ENCODE data around the gene GLI1.

Gene GLI1

GRCh38 chr12:57446292-57446960, 13.2 kb upstream of the GLI1 start:
- TF ChIP-seq YY1 (IDR thresholded peaks at IDR 0.05; ENCODE audit: low read depth) (no peak), FOXM1 (IDR thresholded peaks at IDR 0.05; ENCODE audit: borderline replicate concordance, low read depth) (no peak), TCF12 (IDR thresholded peaks at IDR 0.05; ENCODE audit: low read depth) (no peak), EP300 (IDR thresholded peaks at IDR 0.05; ENCODE audit: borderline replicate concordance) (no peak), TAF1 (IDR thresholded peaks at IDR 0.05; ENCODE audit: low read depth) (no peak), NFIC (IDR thresholded peaks at IDR 0.05) (no peak), ZBTB7A (IDR thresholded peaks at IDR 0.05; ENCODE audit: low read depth) (no peak), TEAD4 (IDR thresholded peaks at IDR 0.05) (no peak), USF1 (IDR thresholded peaks at IDR 0.05) (no peak), CEBPB (IDR thresholded peaks at IDR 0.05) (no peak), EGR1 (IDR thresholded peaks at IDR 0.05) (no peak), REST (IDR thresholded peaks at IDR 0.05; ENCODE audit: low read depth) (no peak), RAD21 (IDR thresholded peaks at IDR 0.05; ENCODE audit: low read depth) (no peak)
- TF ChIP-seq, protein P1, sequence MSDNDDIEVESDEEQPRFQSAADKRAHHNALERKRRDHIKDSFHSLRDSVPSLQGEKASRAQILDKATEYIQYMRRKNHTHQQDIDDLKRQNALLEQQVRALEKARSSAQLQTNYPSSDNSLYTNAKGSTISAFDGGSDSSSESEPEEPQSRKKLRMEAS (IDR thresholded peaks at IDR 0.05), result no peak

- TF ChIP-seq CEBPB (IDR thresholded peaks at IDR 0.05), result no peak
- TF ChIP-seq FOXM1 (IDR thresholded peaks at IDR 0.05; ENCODE audit: borderline replicate concordance, low read depth), result no peak
- TF ChIP-seq TEAD4 (IDR thresholded peaks at IDR 0.05), result no peak
- no peak for TF ChIP-seq REST (IDR thresholded peaks at IDR 0.05; ENCODE audit: low read depth)
- TF ChIP-seq CREB1 (IDR thresholded peaks at IDR 0.05; ENCODE audit: low read depth), result no peak
- no peak for TF ChIP-seq EGR1 (IDR thresholded peaks at IDR 0.05)
- TF ChIP-seq TAF1 (IDR thresholded peaks at IDR 0.05; ENCODE audit: low read depth), result no peak
- no peak for TF ChIP-seq NFIC (IDR thresholded peaks at IDR 0.05)
- no peak for TF ChIP-seq RAD21 (IDR thresholded peaks at IDR 0.05; ENCODE audit: low read depth)
- TF ChIP-seq TCF12 (IDR thresholded peaks at IDR 0.05; ENCODE audit: low read depth), result no peak
- TF ChIP-seq ZBTB7A (IDR thresholded peaks at IDR 0.05; ENCODE audit: low read depth), result no peak
Measured at GRCh38 chr12:57448669-57449068, 10.9 kb upstream of the GLI1 start.

DNA sequence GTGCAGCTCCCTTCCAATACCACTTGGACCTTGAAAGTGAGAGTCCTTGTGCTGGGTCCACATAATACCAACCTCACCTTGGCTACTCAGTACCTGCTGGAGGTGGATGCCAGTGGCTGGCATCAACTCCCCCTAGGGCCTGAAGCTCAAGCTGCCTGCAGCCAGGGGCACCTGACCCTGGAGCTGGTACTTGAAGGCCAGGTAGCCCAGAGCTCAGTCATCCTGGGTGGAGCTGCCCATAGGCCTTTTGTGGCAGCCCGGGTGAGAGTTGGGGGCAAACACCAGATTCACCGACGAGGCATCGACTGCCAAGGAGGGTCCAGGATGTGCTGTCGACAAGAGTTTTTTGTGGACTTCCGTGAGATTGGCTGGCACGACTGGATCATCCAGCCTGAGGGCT, 10.2 kb upstream of the GLI1 start:
- TF ChIP-seq TAF1 (IDR thresholded peaks at IDR 0.05; ENCODE audit: low read depth) (no peak), EP300 (IDR thresholded peaks at IDR 0.05; ENCODE audit: borderline replicate concordance) (no peak), ZBTB7A (IDR thresholded peaks at IDR 0.05; ENCODE audit: low read depth) (no peak), TCF12 (IDR thresholded peaks at IDR 0.05; ENCODE audit: low read depth) (no peak), TEAD4 (IDR thresholded peaks at IDR 0.05) (no peak)

GRCh38 chr12:57450057-57450456, 9.5 kb upstream of the GLI1 start:
- TF ChIP-seq REST (IDR thresholded peaks at IDR 0.05; ENCODE audit: low read depth) (no peak), CREB1 (IDR thresholded peaks at IDR 0.05; ENCODE audit: low read depth) (no peak), TEAD4 (IDR thresholded peaks at IDR 0.05) (no peak), NFIC (IDR thresholded peaks at IDR 0.05) (no peak), RAD21 (IDR thresholded peaks at IDR 0.05; ENCODE audit: low read depth) (no peak), EP300 (IDR thresholded peaks at IDR 0.05; ENCODE audit: borderline replicate concordance) (no peak), ZBTB7A (IDR thresholded peaks at IDR 0.05; ENCODE audit: low read depth) (no peak), TAF1 (IDR thresholded peaks at IDR 0.05; ENCODE audit: low read depth) (no peak)

- TF ChIP-seq, protein P1 (IDR thresholded peaks at IDR 0.05), result no peak
- no peak for TF ChIP-seq RAD21 (IDR thresholded peaks at IDR 0.05; ENCODE audit: low read depth)
- no peak for TF ChIP-seq ZBTB7A (IDR thresholded peaks at IDR 0.05; ENCODE audit: low read depth)
- no peak for TF ChIP-seq NFIC (IDR thresholded peaks at IDR 0.05)
Measured at GRCh38 chr12:57451233-57451778, 8.3 kb upstream of the GLI1 start.
